HEK293T (cell line): ENCODE data around the gene ZFR.

Source experiments
- BHLHE40 ChIP-seq: fragments of 450-650 bp; IDR thresholded peaks from 2 replicates; pipeline ENCODE4 v1.6.1; 2016; ENCODE audit warnings: mild to moderate bottlenecking, moderate library complexity, borderline replicate concordance
- ELF4 ChIP-seq: fragments of 450-650 bp; IDR thresholded peaks from 2 replicates; pipeline ENCODE4 v1.6.1; 2017; ENCODE audit warnings: antibody characterized with exemption
- FOXK2 ChIP-seq: fragments of 450-650 bp; IDR thresholded peaks from 2 replicates; pipeline ENCODE4 v1.6.1; 2016; ENCODE audit warnings: mild to moderate bottlenecking
- FOXM1 ChIP-seq: fragments of 450-650 bp; IDR thresholded peaks from 2 replicates; pipeline ENCODE4 v1.6.1; 2017; ENCODE audit warnings: mild to moderate bottlenecking, borderline replicate concordance
- HDGF ChIP-seq: fragments of 450-650 bp; IDR thresholded peaks from 2 replicates; pipeline ENCODE4 v1.6.1; 2017; ENCODE audit warnings: antibody characterized with exemption, borderline replicate concordance
- L3MBTL2 ChIP-seq: fragments of 450-650 bp; conservative IDR thresholded peaks from 2 replicates; pipeline ENCODE4 v1.6.1; 2016; ENCODE audit warnings: mild to moderate bottlenecking
- SP1 ChIP-seq: fragments of 450-650 bp; IDR thresholded peaks from 2 replicates; pipeline ENCODE4 v1.6.1; 2017
- SUZ12 ChIP-seq: fragments of 450-650 bp; IDR thresholded peaks from 2 replicates; pipeline ENCODE4 v1.6.1; 2016; ENCODE audit warnings: mild to moderate bottlenecking
- TARDBP ChIP-seq: fragments of 450-650 bp; IDR thresholded peaks from 2 replicates; pipeline ENCODE4 v1.6.1; 2016
- ZNF384 ChIP-seq: fragments of 450-650 bp; IDR thresholded peaks from 2 replicates; pipeline ENCODE4 v1.6.1; 2016

DNA sequence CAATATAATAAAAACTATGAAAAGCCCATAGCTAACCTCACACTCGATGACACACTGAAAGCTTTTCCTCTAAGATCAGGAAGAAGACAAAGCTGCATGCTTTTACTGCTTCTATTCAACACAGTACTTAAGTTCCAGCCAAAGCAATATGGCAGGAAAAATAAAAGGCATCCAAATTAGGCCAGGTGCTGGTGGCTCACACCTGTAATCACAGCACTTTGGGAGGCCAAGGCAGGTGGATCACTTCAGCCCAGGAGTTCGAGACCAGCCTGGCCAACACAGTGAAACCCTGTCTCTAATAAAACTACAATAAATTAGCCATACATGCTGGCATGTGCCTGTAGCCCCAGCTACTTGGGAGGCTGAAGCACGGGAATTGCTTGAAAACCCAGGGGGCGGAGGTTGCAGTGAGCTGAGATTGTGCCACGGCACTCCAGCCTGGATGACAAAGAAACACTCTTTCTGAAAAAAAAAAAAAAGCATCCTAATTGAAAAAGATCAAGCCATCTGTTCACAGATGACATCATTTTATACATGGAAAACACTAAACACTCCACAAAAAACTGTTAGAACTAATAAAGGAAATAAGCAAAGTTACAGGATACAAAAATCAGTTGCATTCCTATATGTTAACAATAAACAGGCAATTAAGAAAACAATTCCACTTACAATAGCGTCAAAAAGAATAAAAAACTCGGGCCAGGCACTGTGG is 17.9 kb downstream of the ZFR start:
- no peak for TF ChIP-seq FOXK2
- TF ChIP-seq ZNF384: no peak
- TF ChIP-seq SP1: no peak
- no peak for TF ChIP-seq FOXM1
- no peak for TF ChIP-seq SUZ12
- no peak for TF ChIP-seq L3MBTL2
- TF ChIP-seq TARDBP: no peak
- TF ChIP-seq BHLHE40: no peak
- TF ChIP-seq HDGF: no peak
- TF ChIP-seq ELF4: no peak
